T47D (cell line): ENCODE data around the gene CIITA.

Source experiments
- DNase-seq, 2 experiments: peaks; one replicate each; pipeline versions ENCODE4 v3.0.0 to v3.0.0-alpha.2; 2011 to 2012; ENCODE audit warnings: low read depth in 1 of 2, low spot score in 1 of 2
- JUND ChIP-seq: IDR thresholded peaks from 2 replicates; pipeline ENCODE4 v1.6.1; 2012; ENCODE audit warnings: low read depth
- in situ Hi-C: cut with HindIII; loops from 2 replicates; pipeline ENCODE4 v1.10.0; 2016; ENCODE audit warnings: low sequenced_read_pairs, low pct_unique_long_range_greater_than_20kb

Gene CIITA

GRCh38 chr16:10878644-10879501, 1.9 kb downstream of the CIITA start:
- no peak for TF ChIP-seq JUND
- DNase-seq: peak; percentile 37 to 65
- in situ Hi-C loops: no loop called here

- DNase-seq: no peak
- in situ Hi-C loops: no loop called here
Measured at GRCh38 chr16:10879681-10880589, 2.9 kb downstream of the CIITA start.

GRCh38 chr16:10880594-10881452, 3.8 kb downstream of the CIITA start:
- TF ChIP-seq JUND: no peak
- no peak for DNase-seq
- in situ Hi-C loops: no loop called here

More at GRCh38 chr16:10879681-10880589, 2.9 kb downstream of the CIITA start:
- no peak for TF ChIP-seq JUND

GRCh38 chr16:10881479-10882030, 4.6 kb downstream of the CIITA start:
- no peak for TF ChIP-seq JUND
- in situ Hi-C loops: no loop called here
- no peak for DNase-seq

GRCh38 chr16:10883004-10883403, 6.0 kb downstream of the CIITA start:
- in situ Hi-C loops: no loop called here
- DNase-seq: peak; percentile 53 to 85
- TF ChIP-seq JUND: no peak

- in situ Hi-C loops: no loop called here
- no peak for TF ChIP-seq JUND
- no peak for DNase-seq
Measured at GRCh38 chr16:10885246-10885645, 8.2 kb downstream of the CIITA start.

- no peak for TF ChIP-seq JUND
- in situ Hi-C loops: no loop called here
- DNase-seq: no peak
Measured at GRCh38 chr16:10888320-10888937, 11.4 kb downstream of the CIITA start.

GRCh38 chr16:10889855-10890254, 12.9 kb downstream of the CIITA start:
- no peak for DNase-seq
- no peak for TF ChIP-seq JUND
- in situ Hi-C loops: no loop called here

GRCh38 chr16:10892782-10893318, 15.8 kb downstream of the CIITA start:
- no peak for TF ChIP-seq JUND
- DNase-seq: no peak
- in situ Hi-C loops: no loop called here

- no peak for TF ChIP-seq JUND
- in situ Hi-C loops: no loop called here
- DNase-seq: peak; percentile 53 to 73
Measured at GRCh38 chr16:10895053-10895946, 18.3 kb downstream of the CIITA start.
